Forelimb muscle (tissue), 1 donor: Measurements from ENCODE around the gene DPYSL4. TPM values are rescaled to one million over a fixed set of nuclear protein-coding genes. Genes with fewer than 3 reads are reported as not detected.
A peak's percentile ranks its signal among the peaks of the same experiment; 100 is the strongest.

Experiments used
- DNase-seq: peaks from one replicate; pipeline ENCODE4 v3.0.0-alpha.2; 2013; ENCODE audit warnings: low read depth
- polyA plus RNA-seq: library from polyadenylated mRNA; unstranded; fragments of 120-200 nt; gene quantifications from one replicate; pipeline ENCODE4 v1.2.1, GENCODE V29; 2013; ENCODE audit not compliant: insufficient read length

DPYSL4 gene
- polyA plus RNA-seq, 1 donor, result 1.3 TPM

DNA sequence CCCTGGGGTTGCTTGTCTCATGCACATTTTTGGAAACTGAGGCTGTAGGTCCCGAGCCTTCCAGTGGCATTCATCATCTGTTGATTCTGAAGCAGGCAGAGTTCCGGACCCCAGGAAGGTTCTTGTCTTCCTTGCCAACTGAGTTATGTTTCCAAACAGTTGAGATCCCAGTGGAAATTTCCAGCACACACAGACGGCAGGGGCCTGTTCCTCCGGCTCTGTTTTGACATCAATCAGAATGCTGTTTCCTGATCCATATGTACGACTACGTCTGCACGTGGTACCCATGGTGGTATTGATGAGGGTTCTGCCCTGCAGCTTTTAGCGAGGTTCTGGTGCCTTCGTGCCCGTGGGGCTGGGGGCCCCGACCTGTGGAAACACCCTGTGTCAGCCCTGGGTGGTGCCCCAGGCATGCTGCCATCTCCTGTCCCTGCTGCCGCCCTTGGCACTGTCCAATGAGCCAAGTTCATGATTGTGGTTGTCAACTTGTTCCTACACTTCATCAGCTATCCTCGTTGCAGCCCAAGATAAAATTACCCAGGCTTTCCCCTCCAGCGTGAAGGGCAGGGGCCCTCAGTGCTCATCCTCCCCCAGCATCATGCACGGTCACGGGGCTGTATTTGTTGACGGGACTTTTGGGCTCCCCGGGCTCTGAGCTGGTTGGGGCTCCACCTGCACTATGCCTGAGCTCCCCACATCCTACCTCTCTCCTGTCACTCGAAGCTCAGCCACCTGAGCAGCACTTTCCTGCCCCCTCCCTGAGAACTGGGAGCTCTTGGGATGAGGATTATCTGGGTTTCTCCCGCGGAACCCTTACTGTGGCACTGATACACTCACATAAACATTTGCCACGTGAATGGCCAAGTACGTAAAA lies 7.8 kb upstream of the DPYSL4 start:
- DNase-seq, result no peak

DNA sequence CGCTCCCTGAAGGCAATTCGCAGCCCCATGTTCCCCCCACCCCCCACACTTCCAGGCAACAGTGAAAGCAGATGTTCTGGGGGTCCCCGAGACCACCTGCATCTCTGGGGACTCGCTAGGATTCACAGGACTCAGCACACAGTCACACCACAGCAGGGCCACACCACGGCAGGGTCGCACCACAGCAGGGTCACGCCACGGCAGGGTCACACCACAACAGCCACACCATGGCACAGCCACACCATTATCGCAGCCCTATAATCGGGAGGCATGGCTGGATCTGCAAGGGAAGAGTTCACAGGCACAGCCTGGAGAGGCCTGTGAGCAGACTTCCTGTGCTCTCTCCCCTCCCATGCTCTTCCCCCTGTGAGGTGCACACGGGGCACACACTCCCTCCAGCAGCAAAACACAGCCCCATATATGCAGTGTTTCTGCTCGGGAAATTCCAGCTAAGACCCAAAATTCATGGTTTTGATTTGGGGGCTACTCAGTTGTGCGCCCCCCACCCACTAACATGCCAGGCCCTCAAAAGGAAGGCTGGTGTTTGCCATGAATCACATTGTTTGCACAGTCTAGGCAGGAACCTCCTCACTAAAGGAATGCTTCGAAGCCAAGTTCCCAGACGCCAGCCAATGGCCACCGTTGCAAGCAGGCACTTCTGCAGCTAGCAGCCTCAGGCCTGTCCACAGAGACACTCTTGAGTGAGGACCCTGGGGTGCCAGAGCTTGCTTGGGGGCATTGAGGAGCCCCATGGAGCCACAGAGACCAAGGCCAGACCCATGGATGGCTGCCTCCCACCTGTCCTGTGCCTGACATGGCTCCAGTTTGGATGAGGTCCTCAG lies 7.0 kb upstream of the DPYSL4 start:
- no peak for DNase-seq

DNA sequence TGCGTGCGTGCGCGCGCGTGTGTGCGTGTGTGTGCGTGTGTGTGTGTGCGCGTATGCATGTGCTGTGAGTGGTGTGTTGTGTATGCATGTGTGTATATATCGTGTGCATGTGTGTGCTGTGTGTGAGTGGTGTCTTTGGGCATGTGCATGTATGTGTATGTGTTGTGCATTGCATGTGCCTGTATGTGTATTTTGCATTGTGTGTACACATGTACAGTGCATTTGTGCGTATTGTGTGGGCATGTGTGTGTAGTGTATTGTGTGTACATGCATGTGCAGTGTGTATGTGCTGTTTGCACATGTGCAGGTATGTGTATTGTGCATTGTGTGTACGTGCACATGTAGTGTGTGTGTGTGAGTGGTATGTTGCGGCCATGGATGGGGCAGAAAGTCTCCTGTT lies 6.0 kb upstream of the DPYSL4 start:
- no peak for DNase-seq

DNA sequence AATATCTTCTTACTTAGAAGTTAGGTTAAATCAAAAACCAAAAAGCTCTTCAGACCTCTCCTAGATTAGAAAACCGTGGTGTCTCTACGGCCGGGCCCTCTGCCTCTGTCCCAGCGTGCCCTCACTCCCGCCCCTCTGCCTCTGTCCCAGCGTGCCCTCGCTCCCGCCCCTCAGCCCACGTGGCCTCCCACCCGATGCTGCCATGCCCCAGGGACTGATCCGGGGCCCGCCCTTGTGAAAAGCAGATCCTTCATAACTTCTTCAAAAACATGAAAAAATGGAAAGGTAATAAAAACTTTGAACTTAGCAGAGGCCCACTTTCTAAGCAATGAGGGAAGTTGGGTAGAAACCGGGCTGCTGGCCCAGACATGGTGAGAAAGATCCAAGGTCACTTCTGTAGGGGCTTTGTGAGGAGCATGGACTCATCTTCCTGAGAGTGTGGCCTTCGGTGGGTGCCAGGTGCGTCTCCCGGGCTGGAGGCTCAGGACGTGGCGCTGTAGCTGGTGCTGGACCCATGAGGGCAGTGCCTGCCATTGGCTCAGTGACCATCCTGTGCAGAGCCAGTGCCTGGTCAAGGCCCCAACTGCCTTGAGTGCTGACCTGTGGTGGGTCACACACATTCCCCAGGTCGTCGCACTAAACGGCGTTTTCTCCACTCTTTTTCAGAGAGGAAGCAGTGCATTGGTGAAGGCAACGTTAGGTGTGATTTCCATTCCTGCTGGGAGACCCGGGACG lies 4.9 kb upstream of the DPYSL4 start:
- DNase-seq, result no peak

DNA sequence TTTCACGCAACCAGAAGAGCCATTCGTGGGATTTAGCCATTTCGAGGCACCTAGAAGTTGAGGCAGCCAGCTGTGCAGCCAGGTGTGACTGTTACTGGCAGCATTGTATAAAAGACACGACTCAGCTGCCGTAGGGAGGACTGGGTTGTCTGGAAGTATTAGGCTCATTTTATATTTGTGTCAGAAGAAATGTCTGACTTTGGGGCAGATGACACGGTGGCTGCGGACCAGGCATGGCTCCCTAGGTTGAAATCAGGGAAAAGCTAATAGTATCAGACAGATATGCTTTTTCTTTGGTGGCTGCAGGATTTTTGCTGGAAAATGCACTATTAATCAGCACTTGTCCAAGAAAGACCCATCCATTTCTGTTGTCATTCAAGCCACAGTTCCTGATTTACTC lies 4.2 kb upstream of the DPYSL4 start:
- DNase-seq, result no peak

- no peak for DNase-seq
Measured at GRCh38 chr10:132183046-132183445, 3.7 kb upstream of the DPYSL4 start.

- no peak for DNase-seq
Measured at GRCh38 chr10:132184816-132185593, 1.7 kb upstream of the DPYSL4 start.

DNA sequence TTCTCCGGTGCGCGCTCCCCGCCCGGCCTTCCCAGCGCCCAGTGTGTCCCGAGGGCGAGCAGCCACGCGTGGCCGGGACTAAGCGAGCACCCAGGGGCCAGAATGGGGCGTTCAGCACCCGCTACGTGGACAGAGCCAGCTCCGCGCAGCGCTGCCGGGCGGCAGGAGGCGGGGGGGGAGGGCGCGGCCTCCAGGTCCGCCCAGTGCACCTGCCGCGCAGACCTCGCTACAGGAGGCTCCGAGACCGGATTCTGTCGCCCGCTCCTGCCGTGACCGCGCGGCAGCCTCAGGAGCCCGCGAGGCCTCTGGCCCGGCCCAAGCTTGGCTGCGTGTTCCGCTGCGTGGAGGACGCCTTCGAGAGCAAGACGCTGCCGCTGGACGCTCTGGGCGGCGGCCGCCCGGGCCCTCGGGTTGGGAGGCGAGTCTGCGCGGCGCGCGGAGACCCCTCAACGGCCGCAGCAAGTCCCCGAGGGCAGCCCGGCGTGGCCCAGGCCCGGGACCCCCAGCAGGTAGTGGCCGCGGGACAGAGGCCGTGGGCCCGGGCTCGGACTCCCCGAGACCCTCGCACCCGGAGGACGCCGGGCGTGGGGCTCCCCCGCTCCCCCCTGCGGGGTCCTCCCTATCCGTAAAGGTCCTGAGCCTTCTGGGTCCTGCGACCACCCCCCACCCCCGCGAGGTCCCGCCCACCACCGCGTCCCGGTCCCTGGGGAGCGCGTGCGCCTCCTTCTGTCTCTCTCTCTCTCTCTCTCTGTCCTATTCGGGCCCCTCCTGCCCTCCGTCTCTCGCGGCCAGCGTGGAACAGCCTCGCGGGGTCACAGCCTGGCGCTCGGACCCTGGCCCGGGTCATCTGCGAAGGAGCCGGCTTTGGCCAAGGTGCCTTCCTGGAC lies 904 bp upstream of the DPYSL4 start:
- peak; percentile 4 for DNase-seq

GRCh38 chr10:132187430-132188138 lies 836 bp downstream of the DPYSL4 start:
- no peak for DNase-seq

- DNase-seq, result no peak
Measured at GRCh38 chr10:132188331-132188730, 1.6 kb downstream of the DPYSL4 start.

GRCh38 chr10:132189016-132189415 lies 2.3 kb downstream of the DPYSL4 start:
- no peak for DNase-seq

DNA sequence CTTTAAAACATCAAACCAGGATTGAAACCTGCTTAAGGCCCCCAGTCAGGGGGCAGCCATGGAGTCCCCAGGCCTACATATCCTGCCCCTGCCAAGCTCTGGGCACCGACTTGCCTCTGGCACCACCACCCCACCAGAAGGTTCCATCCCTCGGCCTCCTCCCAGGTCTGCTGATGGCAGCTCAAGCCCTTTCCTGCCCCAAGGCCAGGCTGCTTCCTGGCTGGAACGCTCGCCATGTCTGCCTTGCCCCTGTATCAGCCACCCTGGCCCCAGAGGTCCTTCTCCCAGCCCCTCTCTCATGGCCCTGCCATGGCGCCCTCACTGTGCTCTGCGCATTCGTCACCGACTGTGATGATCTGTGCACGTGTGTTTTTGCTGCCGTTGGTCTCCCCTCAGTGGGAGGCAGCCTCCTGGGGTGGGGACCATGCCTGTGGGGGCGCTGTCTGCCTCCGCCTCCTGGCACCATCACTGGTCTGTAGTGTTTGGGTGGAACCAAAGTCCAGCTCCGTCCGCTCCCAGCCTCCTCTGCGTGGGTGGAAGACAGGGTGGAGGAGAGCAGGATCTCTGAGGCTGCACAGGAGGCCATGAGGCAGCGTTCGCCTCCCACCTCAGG lies 3.2 kb downstream of the DPYSL4 start:
- no peak for DNase-seq

DNA sequence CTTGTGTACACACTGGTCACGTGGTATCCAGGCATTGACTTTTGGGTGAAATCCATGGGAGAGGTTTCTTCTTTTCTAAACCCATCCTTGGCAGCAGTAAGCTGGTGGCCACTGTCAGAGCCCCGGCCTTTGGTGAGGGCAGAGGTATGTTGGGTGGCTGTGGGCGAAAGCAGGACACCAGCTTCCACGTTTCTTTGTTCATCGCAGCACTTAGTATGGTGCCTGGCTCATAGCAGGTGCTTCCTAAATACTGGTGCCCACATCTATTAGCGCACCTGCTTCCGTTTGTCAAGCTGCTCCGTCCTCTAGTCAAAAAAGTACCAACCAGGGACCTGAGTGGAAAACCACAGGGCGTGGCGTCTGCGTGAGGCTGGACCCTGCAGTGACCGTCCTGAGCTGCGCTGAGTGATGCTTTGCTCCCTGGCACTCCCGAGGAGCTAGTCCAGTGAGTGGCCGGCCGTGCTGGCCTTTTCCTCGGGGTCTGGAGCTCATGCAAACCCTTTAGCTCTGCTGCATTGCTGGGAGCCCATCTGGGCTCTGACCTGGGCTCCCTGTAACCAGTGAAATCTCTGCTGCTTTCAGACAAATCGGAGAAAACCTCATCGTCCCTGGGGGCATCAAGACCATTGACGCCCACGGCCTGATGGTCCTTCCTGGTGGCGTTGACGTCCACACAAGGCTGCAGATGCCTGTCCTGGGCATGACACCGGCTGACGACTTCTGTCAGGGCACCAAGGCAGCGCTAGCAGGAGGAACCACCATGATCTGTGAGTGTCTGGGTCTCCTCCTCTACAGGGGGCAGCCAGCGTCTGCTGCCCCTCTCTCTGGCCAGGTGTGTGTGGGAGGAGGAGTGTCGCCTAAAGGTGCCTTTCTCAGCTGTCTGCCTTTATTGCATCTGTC lies 5.6 kb downstream of the DPYSL4 start:
- no peak for DNase-seq

- DNase-seq, result no peak
Measured at GRCh38 chr10:132192991-132193665, 6.4 kb downstream of the DPYSL4 start.

GRCh38 chr10:132193907-132194552 lies 7.3 kb downstream of the DPYSL4 start:
- no peak for DNase-seq

DNA sequence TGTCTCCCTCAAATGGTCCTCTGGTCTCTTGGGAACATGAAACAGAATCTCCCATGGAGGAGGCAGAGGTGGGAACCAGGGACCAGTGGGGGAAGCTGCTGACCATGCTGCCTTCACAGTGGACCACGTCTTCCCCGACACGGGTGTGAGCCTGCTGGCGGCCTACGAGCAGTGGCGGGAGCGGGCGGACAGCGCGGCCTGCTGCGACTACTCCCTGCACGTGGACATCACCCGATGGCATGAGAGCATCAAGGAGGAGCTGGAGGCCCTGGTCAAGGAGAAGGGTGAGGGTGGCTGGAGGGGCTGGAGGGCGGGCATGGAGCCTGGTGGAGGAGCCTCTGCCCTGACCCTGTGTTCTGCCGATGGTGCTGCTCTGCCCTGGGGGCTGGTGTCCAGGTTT lies 8.0 kb downstream of the DPYSL4 start:
- no peak for DNase-seq
